Measurements from ENCODE around the gene NLRX1. TPM values are rescaled to one million over a fixed set of nuclear protein-coding genes. Genes with fewer than 3 reads are reported as not detected.
A peak's percentile ranks its signal among the peaks of the same experiment; 100 is the strongest.

The NLRX1 gene, protein sequence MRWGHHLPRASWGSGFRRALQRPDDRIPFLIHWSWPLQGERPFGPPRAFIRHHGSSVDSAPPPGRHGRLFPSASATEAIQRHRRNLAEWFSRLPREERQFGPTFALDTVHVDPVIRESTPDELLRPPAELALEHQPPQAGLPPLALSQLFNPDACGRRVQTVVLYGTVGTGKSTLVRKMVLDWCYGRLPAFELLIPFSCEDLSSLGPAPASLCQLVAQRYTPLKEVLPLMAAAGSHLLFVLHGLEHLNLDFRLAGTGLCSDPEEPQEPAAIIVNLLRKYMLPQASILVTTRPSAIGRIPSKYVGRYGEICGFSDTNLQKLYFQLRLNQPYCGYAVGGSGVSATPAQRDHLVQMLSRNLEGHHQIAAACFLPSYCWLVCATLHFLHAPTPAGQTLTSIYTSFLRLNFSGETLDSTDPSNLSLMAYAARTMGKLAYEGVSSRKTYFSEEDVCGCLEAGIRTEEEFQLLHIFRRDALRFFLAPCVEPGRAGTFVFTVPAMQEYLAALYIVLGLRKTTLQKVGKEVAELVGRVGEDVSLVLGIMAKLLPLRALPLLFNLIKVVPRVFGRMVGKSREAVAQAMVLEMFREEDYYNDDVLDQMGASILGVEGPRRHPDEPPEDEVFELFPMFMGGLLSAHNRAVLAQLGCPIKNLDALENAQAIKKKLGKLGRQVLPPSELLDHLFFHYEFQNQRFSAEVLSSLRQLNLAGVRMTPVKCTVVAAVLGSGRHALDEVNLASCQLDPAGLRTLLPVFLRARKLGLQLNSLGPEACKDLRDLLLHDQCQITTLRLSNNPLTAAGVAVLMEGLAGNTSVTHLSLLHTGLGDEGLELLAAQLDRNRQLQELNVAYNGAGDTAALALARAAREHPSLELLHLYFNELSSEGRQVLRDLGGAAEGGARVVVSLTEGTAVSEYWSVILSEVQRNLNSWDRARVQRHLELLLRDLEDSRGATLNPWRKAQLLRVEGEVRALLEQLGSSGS
- total RNA-seq: 10 to 100 TPM in 3 of 4 donors, 1 to 10 TPM in 1; 8.3 to 28.6 (median 21.3) TPM

DNA sequence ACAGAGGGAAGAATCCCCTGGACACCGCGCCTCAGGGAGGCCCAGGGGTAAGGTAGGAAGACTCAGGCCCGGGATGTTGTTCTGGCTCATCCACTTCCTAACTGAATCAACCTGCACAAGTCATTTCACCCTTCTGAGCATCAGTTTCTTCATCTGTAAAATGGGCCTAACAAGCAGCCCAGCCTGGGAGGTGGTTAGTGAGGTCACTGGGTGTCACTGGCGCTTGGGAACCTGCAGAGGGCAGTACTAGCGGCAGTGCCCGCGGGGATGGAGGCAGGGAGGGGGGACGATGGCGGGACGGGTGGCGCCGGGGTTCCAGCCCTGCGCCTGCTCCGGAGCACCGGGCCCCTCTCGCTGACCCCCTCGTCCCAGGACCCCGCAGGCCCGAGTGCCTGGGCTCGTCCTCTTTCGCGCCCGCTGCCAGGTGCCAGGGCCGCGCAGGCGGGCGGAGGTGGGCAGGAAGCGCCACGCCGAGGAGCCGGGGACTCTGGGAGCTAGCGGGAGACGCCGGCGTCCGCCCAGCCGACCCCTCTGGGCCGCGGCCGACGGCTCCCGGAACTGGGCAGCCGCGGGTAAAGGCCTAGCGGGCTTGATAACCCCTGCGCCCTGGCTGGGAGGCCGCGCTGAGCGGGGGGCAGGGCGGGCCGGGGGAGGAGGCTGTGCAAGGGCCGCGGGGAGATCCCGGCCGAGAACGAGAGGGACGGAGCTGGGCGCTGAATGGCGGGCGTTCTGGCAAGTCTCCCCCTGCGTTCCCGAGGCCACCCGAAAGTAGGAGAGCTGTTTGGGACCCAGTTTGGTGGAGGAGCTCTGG lies at the start of gene NLRX1:
Gene NLRX1, plus strand, starts transcription at position 255 of the 811 bp plus-strand sequence. CDS start 2,679 bp downstream, outside the sequence.
- Histone ChIP-seq H3K27me3 (no peaks in the 10 kb centered on the region), H3K4me3 (peak within 1 kb of the TSS; percentile 73 to 96 (median 84)), H3K36me3 (no peaks in the 10 kb centered on the region), H3K4me1 (no peaks in the 10 kb centered on the region), H3K27ac (peak within 1 kb of the TSS; percentile 82 to 93 (median 90)), H3K9me3 (no peaks in the 10 kb centered on the region)
- peak; percentile 75 to 81 for TF ChIP-seq POLR2A (IDR thresholded peaks at IDR 0.05)
- TF ChIP-seq, protein P1, sequence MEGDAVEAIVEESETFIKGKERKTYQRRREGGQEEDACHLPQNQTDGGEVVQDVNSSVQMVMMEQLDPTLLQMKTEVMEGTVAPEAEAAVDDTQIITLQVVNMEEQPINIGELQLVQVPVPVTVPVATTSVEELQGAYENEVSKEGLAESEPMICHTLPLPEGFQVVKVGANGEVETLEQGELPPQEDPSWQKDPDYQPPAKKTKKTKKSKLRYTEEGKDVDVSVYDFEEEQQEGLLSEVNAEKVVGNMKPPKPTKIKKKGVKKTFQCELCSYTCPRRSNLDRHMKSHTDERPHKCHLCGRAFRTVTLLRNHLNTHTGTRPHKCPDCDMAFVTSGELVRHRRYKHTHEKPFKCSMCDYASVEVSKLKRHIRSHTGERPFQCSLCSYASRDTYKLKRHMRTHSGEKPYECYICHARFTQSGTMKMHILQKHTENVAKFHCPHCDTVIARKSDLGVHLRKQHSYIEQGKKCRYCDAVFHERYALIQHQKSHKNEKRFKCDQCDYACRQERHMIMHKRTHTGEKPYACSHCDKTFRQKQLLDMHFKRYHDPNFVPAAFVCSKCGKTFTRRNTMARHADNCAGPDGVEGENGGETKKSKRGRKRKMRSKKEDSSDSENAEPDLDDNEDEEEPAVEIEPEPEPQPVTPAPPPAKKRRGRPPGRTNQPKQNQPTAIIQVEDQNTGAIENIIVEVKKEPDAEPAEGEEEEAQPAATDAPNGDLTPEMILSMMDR (IDR thresholded peaks at IDR 0.05): peak; percentile 78 to 95 (median 90)
- DNase-seq: peak; percentile 79 to 93 (median 89)

DNA sequence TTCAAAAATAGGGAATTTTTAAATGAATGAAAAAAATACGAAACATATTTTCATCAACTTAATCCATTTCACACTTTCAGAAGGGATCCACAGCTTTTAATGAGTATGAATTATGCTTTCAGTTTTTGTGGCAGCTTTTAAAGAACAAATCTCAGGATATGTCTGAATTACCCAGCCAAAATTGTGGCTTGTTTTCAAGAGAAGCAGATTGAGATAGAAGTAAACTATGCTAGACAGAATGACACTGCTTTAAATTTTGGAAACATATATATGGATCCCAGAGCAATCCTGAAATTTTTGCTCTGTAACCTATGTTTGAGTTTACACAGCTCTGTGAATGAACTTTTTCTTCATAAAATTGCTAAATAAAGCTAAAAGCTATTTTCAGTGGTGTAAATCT lies 49.6 kb upstream of the NLRX1 start:
- Histone ChIP-seq H3K4me1 (peaks cover 0 to 10% (median 4%) of the 10 kb centered on the region in 4 donors), H3K27ac (no peak overlapping the region), H3K36me3 (peaks cover 0 to 38% (median 0%) of the 10 kb centered on the region in 3 donors), H3K27me3 (no peaks in the 10 kb centered on the region), H3K9me3 (no peaks in the 10 kb centered on the region), H3K4me3 (no peak overlapping the region)
- no peak for DNase-seq
- TF ChIP-seq, protein P1 (IDR thresholded peaks at IDR 0.05): no peak
- no peak for TF ChIP-seq POLR2A (IDR thresholded peaks at IDR 0.05)

DNA sequence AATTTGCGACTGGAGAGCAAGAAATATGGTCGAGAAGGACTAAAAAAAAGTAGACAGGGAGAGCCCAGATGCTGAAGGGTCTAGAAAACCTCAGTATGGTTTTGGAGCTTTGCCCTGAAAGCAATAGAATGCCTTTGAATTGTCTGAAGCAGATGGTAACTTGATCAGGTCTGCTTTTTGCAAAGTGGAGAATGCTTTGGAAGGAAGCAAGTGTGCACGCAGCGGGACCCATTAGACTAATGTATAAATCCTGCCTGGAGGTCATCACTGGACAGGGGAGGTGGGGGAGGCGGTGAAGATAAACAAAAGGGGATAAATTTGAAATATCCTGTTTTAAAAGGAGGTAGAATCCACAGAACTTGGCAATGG lies 47.9 kb upstream of the NLRX1 start:
- peak overlapping the region; percentile 66 to 88 (median 86) for H3K27ac ChIP-seq
- peak overlapping the region; percentile 73 to 94 (median 82) for H3K4me3 ChIP-seq
- TF ChIP-seq, protein P1 (IDR thresholded peaks at IDR 0.05): no peak
- TF ChIP-seq POLR2A (IDR thresholded peaks at IDR 0.05): no peak
- DNase-seq: no peak
- no peaks in the 10 kb centered on the region for H3K27me3 ChIP-seq
- no peaks in the 10 kb centered on the region for H3K9me3 ChIP-seq
- peaks cover 0 to 16% (median 4%) of the 10 kb centered on the region in 4 donors for H3K4me1 ChIP-seq
- peaks cover 0 to 36% (median 0%) of the 10 kb centered on the region in 3 donors for H3K36me3 ChIP-seq

DNA sequence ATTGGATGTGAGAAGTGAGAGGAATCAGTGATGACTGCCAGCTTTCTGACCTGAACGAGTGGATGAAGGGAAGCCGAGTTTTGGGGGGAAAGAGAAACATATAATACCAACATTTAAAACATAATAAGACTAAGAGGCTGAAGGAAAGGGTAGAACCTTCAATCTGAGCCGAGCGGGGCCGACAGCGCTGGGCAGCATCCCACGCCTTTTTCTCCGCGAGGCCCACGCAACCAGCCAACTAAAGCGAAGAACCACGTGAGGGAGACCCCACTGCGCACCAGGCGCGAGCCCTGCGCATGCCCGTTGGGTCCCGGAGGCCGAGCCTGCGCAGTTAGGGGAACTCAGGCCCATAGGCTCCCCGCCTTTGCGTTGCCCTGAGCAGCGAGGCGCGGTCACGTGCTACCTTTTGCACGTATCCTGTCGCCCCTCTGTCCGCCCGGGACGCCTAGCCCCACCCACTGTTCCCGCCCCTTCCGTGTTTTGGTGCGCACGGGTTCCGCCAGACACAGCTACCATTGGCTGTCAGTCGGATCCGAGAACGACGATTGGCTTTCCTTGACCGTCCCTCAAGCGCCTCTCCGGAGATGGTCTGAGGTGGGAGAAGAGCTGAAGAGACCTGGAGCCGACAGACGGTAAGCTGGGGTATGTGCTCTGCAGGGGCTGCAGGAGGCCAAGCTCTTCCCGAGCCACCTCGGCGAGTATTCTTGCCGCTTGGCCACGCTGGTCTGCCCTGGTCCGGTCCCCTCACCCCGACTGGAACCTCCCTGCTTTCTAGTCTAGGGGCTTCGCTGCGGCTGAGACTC lies 47.3 kb upstream of the NLRX1 start, which contains the start of gene HINFP:
Gene HINFP, plus strand, starts transcription at position 573 of the 803 bp plus-strand sequence. CDS start 5,365 bp downstream, outside the sequence.
- H3K9me3 ChIP-seq: no peaks in the 10 kb centered on the region
- H3K27ac ChIP-seq: peak within 1 kb of the TSS; percentile 77 to 88 (median 86)
- peaks cover 0 to 31% (median 0%) of the 10 kb centered on the region in 3 donors for H3K36me3 ChIP-seq
- peaks cover 0 to 16% (median 4%) of the 10 kb centered on the region in 4 donors for H3K4me1 ChIP-seq
- peak within 1 kb of the TSS; percentile 73 to 94 (median 82) for H3K4me3 ChIP-seq
- peak; percentile 99 to 100 (median 100) for DNase-seq
- no peaks in the 10 kb centered on the region for H3K27me3 ChIP-seq
- TF ChIP-seq POLR2A (IDR thresholded peaks at IDR 0.05): peak; percentile 31 to 77
- TF ChIP-seq, protein P1 (IDR thresholded peaks at IDR 0.05): no peak
